Osteoblast (primary cell): ENCODE data around the gene SLC2A9. TPM values are rescaled to one million over a fixed set of nuclear protein-coding genes. Genes with fewer than 3 reads are reported as not detected.

Source experiments
- DNase-seq: peaks from one replicate; pipeline ENCODE4 v3.0.0; 2011; ENCODE audit warnings: low spot score, mixed read lengths; ENCODE audit not compliant: insufficient read length; ENCODE audit errors: missing footprints
- H2AFZ ChIP-seq: 2 replicates; pipeline ENCODE4 v1.6.0; 2011; ENCODE audit warnings: mild to moderate bottlenecking, low read length
- H3K27ac ChIP-seq: 2 replicates; pipeline ENCODE4 v1.5.1; 2011; ENCODE audit warnings: mild to moderate bottlenecking, low read depth, low read length, moderate library complexity
- H3K27me3 ChIP-seq: 2 replicates; pipeline ENCODE4 v1.6.0; 2012; ENCODE audit warnings: mild to moderate bottlenecking, control low read depth, inconsistent platforms, low read length, moderate library complexity; ENCODE audit not compliant: insufficient read depth
- H3K36me3 ChIP-seq: 2 replicates; pipeline ENCODE4 v1.5.1; 2011; ENCODE audit warnings: mild to moderate bottlenecking, low read length, control low read depth, moderate library complexity; ENCODE audit not compliant: insufficient read depth
- H3K4me1 ChIP-seq: 2 replicates; pipeline ENCODE4 v1.5.1; 2011; ENCODE audit warnings: mild to moderate bottlenecking, low read length, control low read depth, moderate library complexity; ENCODE audit not compliant: insufficient read depth
- H3K4me2 ChIP-seq: 2 replicates; pipeline ENCODE4 v1.6.0; 2011; ENCODE audit warnings: mild to moderate bottlenecking, low read length; ENCODE audit not compliant: insufficient read depth
- H3K4me3 ChIP-seq: fragments of 200-600 bp; sonication (generic); 3 replicates; pipeline ENCODE4 v1.5.1; 2012; ENCODE audit warnings: mild to moderate bottlenecking, low read length, inconsistent platforms; ENCODE audit not compliant: insufficient read depth
- H3K79me2 ChIP-seq: 2 replicates; pipeline ENCODE4 v1.6.0; 2012; ENCODE audit warnings: mild to moderate bottlenecking, low read length, control low read depth, inconsistent platforms; ENCODE audit not compliant: insufficient read depth
- H3K9me3 ChIP-seq: 2 replicates; pipeline ENCODE4 v1.5.1; 2011; ENCODE audit warnings: low read depth, low read length, control low read depth
- H4K20me1 ChIP-seq: 2 replicates; pipeline ENCODE4 v1.6.0; 2012; ENCODE audit warnings: mild to moderate bottlenecking, low read length, control low read depth; ENCODE audit not compliant: insufficient read depth
- total RNA-seq: library from RNA; depleted of rRNA; stranded (reverse); fragments of >200 nt; gene quantifications from 2 replicates; pipeline ENCODE4 v1.2.3, GENCODE V29; 2012
- TF ChIP-seq, protein P1 (sequence below): IDR thresholded peaks from 2 replicates; pipeline ENCODE4 v1.5.1; 2011; ENCODE audit warnings: mild to moderate bottlenecking, low read depth, low read length, moderate library complexity; ENCODE audit errors: extremely low read depth

Gene SLC2A9
- total RNA-seq, 1 donor: 2.5 TPM

- H3K9me3 ChIP-seq: peaks cover 2% of the 10 kb centered on the region
- H3K4me3 ChIP-seq: no peak overlapping the region
- H3K27me3 ChIP-seq: no peaks in the 10 kb centered on the region
- no peaks in the 10 kb centered on the region for H3K4me1 ChIP-seq
- H3K4me2 ChIP-seq: no peak overlapping the region
- no peaks in the 10 kb centered on the region for H3K36me3 ChIP-seq
- TF ChIP-seq, protein P1, sequence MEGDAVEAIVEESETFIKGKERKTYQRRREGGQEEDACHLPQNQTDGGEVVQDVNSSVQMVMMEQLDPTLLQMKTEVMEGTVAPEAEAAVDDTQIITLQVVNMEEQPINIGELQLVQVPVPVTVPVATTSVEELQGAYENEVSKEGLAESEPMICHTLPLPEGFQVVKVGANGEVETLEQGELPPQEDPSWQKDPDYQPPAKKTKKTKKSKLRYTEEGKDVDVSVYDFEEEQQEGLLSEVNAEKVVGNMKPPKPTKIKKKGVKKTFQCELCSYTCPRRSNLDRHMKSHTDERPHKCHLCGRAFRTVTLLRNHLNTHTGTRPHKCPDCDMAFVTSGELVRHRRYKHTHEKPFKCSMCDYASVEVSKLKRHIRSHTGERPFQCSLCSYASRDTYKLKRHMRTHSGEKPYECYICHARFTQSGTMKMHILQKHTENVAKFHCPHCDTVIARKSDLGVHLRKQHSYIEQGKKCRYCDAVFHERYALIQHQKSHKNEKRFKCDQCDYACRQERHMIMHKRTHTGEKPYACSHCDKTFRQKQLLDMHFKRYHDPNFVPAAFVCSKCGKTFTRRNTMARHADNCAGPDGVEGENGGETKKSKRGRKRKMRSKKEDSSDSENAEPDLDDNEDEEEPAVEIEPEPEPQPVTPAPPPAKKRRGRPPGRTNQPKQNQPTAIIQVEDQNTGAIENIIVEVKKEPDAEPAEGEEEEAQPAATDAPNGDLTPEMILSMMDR: no peak
- H4K20me1 ChIP-seq: no peaks in the 10 kb centered on the region
- no peak for DNase-seq
- no peak overlapping the region for H2AFZ ChIP-seq
- H3K27ac ChIP-seq: no peak overlapping the region
- H3K79me2 ChIP-seq: no peaks in the 10 kb centered on the region
Observed at GRCh38 chr4:9877123-9877522, 144.2 kb downstream of the SLC2A9 start.

- Histone ChIP-seq H3K36me3 (no peaks in the 10 kb centered on the region), H2AFZ (no peak overlapping the region), H4K20me1 (no peaks in the 10 kb centered on the region), H3K9me3 (peaks cover 2% of the 10 kb centered on the region), H3K27me3 (no peaks in the 10 kb centered on the region), H3K79me2 (no peaks in the 10 kb centered on the region), H3K4me3 (no peak overlapping the region), H3K4me1 (no peaks in the 10 kb centered on the region), H3K27ac (no peak overlapping the region), H3K4me2 (no peak overlapping the region)
- no peak for DNase-seq
- TF ChIP-seq, protein P1: no peak
Observed at GRCh38 chr4:9875516-9875915, 145.8 kb downstream of the SLC2A9 start.

GRCh38 chr4:9874385-9874784, 146.9 kb downstream of the SLC2A9 start:
- peaks cover 6% of the 10 kb centered on the region for H3K9me3 ChIP-seq
- no peak for DNase-seq
- no peaks in the 10 kb centered on the region for H3K79me2 ChIP-seq
- no peaks in the 10 kb centered on the region for H3K36me3 ChIP-seq
- no peak overlapping the region for H3K4me3 ChIP-seq
- H3K27ac ChIP-seq: no peak overlapping the region
- H2AFZ ChIP-seq: no peak overlapping the region
- no peaks in the 10 kb centered on the region for H4K20me1 ChIP-seq
- no peaks in the 10 kb centered on the region for H3K4me1 ChIP-seq
- TF ChIP-seq, protein P1: no peak
- H3K4me2 ChIP-seq: no peak overlapping the region
- no peaks in the 10 kb centered on the region for H3K27me3 ChIP-seq

DNA sequence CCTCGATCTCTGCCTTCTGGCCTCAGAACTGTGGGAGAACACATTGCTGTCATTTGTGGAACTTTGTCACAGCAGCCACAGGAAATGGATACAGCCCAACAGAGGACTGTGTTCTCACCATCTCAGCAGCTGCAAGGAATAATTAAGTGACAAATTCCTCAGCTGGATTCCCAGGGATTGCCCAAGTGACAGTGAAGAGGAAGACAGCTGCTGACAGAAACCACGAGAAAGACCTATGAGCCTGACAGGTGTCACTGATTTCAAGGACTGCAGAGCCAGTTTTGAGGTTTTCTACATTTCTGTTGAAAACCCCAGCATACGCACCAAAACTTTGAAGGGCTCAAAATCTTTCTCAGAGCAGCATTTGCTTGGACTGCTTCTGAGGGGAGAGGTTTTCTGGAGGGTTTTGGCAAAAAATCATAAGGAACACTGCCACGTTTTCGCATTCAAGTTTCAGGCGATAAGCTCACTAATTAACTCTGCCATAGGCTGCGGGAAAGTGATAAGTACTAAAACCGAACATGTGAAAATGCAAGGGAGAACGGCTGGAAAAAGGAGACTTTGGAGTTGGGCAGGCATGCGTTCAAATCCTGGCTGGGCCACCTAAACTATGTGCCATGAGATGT, 151.0 kb downstream of the SLC2A9 start:
- Histone ChIP-seq H3K9me3 (peaks cover 4% of the 10 kb centered on the region), H2AFZ (no peak overlapping the region), H3K79me2 (no peaks in the 10 kb centered on the region), H3K4me1 (no peaks in the 10 kb centered on the region), H3K27ac (no peak overlapping the region), H4K20me1 (no peaks in the 10 kb centered on the region), H3K4me2 (no peak overlapping the region), H3K4me3 (no peak overlapping the region), H3K27me3 (no peaks in the 10 kb centered on the region), H3K36me3 (no peaks in the 10 kb centered on the region)
- no peak for DNase-seq
- TF ChIP-seq, protein P1: no peak
